ENCODE measurements around the gene AKT3. TPM values are rescaled to one million over a fixed set of nuclear protein-coding genes. Genes with fewer than 3 reads are reported as not detected.

The AKT3 gene
- total RNA-seq, 2 donors from 2014 or later, result 46.0 to 85.8 TPM

GRCh38 chr1:243493156-243494129 is 356.6 kb downstream of the AKT3 start:
- Histone ChIP-seq H3K9me3 (no peaks in the 10 kb centered on the region), H3K36me3 (no peaks in the 10 kb centered on the region), H3K4me3 (no peak overlapping the region), H3K4me1 (ENCODE audit: control insufficient read depth in 1 of 2, low read depth in 2 of 2) (peaks cover 0 to 14% of the 10 kb centered on the region in 2 donors), H3K27me3 (replicated peaks; ENCODE audit: insufficient read depth) (no peaks in the 10 kb centered on the region), H3K27ac (no peak overlapping the region)
- no peak for TF ChIP-seq CTCF (IDR thresholded peaks at IDR 0.05)
- ATAC-seq (ENCODE audit: insufficient number of reproducible peaks, low FRiP score, low read depth), result no peak
- no peak for DNase-seq (ENCODE audit: low spot score)

GRCh38 chr1:243490748-243491686 is 359.0 kb downstream of the AKT3 start:
- DNase-seq (ENCODE audit: low spot score) (no peak), ATAC-seq (ENCODE audit: insufficient number of reproducible peaks, low FRiP score, low read depth) (no peak)
- peaks cover 0 to 8% of the 10 kb centered on the region in 2 donors for H3K4me1 ChIP-seq (ENCODE audit: control insufficient read depth in 1 of 2, low read depth in 2 of 2)
- H3K4me3 ChIP-seq, result no peak overlapping the region
- no peak for TF ChIP-seq CTCF (IDR thresholded peaks at IDR 0.05)
- no peaks in the 10 kb centered on the region for H3K9me3 ChIP-seq
- no peaks in the 10 kb centered on the region for H3K36me3 ChIP-seq
- H3K27me3 ChIP-seq (replicated peaks; ENCODE audit: insufficient read depth), result no peaks in the 10 kb centered on the region
- no peak overlapping the region for H3K27ac ChIP-seq

GRCh38 chr1:243489681-243490546 is 360.1 kb downstream of the AKT3 start:
- no peak for DNase-seq (ENCODE audit: low spot score)
- Histone ChIP-seq H3K27me3 (replicated peaks; ENCODE audit: insufficient read depth) (no peaks in the 10 kb centered on the region), H3K36me3 (no peaks in the 10 kb centered on the region), H3K9me3 (no peaks in the 10 kb centered on the region), H3K4me1 (ENCODE audit: control insufficient read depth in 1 of 2, low read depth in 2 of 2) (no peaks in the 10 kb centered on the region), H3K27ac (no peak overlapping the region), H3K4me3 (no peak overlapping the region)
- no peak for ATAC-seq (ENCODE audit: insufficient number of reproducible peaks, low FRiP score, low read depth)
- TF ChIP-seq CTCF (IDR thresholded peaks at IDR 0.05), result no peak

GRCh38 chr1:243489158-243489527 is 360.9 kb downstream of the AKT3 start:
- H3K4me3 ChIP-seq, result no peak overlapping the region
- no peaks in the 10 kb centered on the region for H3K9me3 ChIP-seq
- TF ChIP-seq CTCF (IDR thresholded peaks at IDR 0.05), result no peak
- no peaks in the 10 kb centered on the region for H3K4me1 ChIP-seq (ENCODE audit: control insufficient read depth in 1 of 2, low read depth in 2 of 2)
- no peaks in the 10 kb centered on the region for H3K36me3 ChIP-seq
- no peak overlapping the region for H3K27ac ChIP-seq
- no peaks in the 10 kb centered on the region for H3K27me3 ChIP-seq (replicated peaks; ENCODE audit: insufficient read depth)
- ATAC-seq (ENCODE audit: insufficient number of reproducible peaks, low FRiP score, low read depth), result no peak
- no peak for DNase-seq (ENCODE audit: low spot score)

Data from thoracic aorta (tissue), 2 donors.